IPS-18a (cell line): ENCODE data around the gene CHST14.

Source experiments
- H3K27ac ChIP-seq: one replicate; pipeline ENCODE4 v1.5.1; 2013; ENCODE audit warnings: low read length
- H3K27me3 ChIP-seq: one replicate; pipeline ENCODE4 v1.6.1; 2013; ENCODE audit warnings: mild to moderate bottlenecking, low read length; ENCODE audit not compliant: control insufficient read depth, insufficient read depth
- H3K36me3 ChIP-seq: one replicate; pipeline ENCODE4 v1.6.1; 2013; ENCODE audit warnings: low read depth, low read length; ENCODE audit not compliant: control insufficient read depth
- H3K4me1 ChIP-seq: one replicate; pipeline ENCODE4 v1.6.1; 2013; ENCODE audit warnings: low read depth, low read length; ENCODE audit not compliant: control insufficient read depth
- H3K4me3 ChIP-seq: one replicate; pipeline ENCODE4 v1.5.1; 2013; ENCODE audit warnings: low read length
- H3K9ac ChIP-seq: one replicate; pipeline ENCODE4 v1.6.1; 2013; ENCODE audit warnings: mild to moderate bottlenecking, low read length, moderate library complexity
- H3K9me3 ChIP-seq: one replicate; pipeline ENCODE4 v1.6.1; 2013; ENCODE audit warnings: low read depth, low read length; ENCODE audit not compliant: control insufficient read depth

Gene CHST14, protein sequence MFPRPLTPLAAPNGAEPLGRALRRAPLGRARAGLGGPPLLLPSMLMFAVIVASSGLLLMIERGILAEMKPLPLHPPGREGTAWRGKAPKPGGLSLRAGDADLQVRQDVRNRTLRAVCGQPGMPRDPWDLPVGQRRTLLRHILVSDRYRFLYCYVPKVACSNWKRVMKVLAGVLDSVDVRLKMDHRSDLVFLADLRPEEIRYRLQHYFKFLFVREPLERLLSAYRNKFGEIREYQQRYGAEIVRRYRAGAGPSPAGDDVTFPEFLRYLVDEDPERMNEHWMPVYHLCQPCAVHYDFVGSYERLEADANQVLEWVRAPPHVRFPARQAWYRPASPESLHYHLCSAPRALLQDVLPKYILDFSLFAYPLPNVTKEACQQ

DNA sequence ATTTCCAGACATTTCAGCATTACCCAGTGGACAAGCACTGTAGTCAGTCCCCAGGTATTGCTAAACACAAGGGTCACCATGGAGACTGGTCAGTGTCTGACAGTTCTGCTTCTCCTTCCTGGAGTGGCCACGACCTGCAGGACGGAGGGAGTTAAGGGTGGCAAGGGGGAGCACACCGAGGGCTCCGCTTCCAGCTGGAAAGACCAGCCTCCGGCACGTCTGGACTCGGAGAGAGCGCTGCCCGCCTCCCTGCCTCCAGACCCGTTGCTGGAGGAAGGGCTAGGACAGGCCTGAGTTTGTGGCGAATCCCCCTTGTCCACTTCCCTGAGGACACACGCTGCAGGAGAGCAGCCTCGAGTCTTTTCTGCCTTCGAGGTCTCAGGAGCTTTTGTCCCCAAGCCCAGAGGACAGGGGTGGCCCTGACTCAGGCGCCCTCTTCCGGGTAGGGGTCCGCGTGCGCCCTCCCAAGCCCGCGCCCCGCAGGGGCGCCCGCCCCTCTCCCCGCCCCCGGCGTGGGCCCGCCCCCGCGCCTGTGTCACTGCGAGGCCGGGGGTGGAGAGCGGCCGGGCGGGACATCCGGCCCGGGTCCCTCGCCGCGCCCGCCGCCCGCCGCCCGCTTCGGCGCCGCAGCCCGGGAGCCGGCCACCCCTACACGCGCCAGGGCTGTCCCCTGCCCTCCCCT is at the start of gene CHST14:
CHST14 (plus strand) TSS at position 562 of the 682 bp plus-strand sequence. CDS start 230 bp downstream, outside the sequence.
- Histone ChIP-seq H3K4me1 (peaks cover 9% of the 10 kb centered on the region), H3K4me3 (peak within 1 kb of the TSS; percentile 68), H3K27me3 (no peaks in the 10 kb centered on the region), H3K36me3 (peaks cover 21% of the 10 kb centered on the region), H3K9me3 (no peaks in the 10 kb centered on the region), H3K27ac (peak within 1 kb of the TSS; percentile 55), H3K9ac (peak within 1 kb of the TSS; percentile 53)

DNA sequence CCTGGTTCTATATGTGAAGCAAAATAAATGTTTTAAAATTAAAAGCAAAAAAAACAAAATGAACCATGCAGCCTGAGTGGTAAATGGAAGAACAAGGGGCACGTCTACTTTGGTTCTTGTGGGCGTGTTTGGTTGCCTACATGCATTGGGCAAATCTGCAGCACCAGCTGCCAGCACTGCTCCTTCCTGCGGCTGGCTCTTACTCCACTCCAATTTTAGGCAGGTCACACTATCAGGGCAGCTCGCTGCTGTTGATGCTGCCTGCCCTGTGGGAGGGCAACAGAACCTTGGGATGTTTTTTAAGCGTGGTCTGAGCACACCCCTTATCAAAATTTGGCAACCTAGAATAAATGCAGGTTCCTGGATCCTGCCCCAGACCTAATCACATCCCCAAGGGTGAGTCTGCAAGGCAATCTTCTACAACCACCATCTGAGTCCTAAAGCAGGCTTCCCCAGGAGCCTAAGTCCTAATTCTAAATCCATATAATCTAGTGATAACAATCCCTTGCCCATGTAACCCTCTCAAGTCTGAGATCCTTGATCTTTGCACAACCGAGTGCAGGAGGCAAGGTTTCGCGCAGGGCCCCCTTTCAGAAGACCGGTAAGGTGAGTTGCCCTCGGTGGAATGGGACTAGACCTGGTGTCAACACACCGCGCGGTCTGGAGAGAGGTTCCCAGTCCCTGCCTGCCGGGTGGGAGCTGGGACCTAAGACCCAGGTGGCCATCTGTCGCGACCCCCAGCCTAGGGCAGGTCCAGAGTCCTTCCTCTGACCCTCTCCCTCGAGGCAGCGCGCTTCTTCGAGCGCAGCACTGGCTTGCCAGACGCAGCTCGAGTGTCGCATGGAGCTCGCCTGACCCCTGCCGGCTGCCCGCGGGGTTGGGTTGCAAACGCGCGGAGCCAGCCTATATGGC is 49.3 kb upstream of the CHST14 start:
- peaks cover 6% of the 10 kb centered on the region for H3K4me1 ChIP-seq
- no peak overlapping the region for H3K9ac ChIP-seq
- H3K27me3 ChIP-seq: peaks cover 8% of the 10 kb centered on the region
- H3K27ac ChIP-seq: no peak overlapping the region
- H3K9me3 ChIP-seq: no peaks in the 10 kb centered on the region
- H3K36me3 ChIP-seq: peaks cover 12% of the 10 kb centered on the region
- H3K4me3 ChIP-seq: no peak overlapping the region

DNA sequence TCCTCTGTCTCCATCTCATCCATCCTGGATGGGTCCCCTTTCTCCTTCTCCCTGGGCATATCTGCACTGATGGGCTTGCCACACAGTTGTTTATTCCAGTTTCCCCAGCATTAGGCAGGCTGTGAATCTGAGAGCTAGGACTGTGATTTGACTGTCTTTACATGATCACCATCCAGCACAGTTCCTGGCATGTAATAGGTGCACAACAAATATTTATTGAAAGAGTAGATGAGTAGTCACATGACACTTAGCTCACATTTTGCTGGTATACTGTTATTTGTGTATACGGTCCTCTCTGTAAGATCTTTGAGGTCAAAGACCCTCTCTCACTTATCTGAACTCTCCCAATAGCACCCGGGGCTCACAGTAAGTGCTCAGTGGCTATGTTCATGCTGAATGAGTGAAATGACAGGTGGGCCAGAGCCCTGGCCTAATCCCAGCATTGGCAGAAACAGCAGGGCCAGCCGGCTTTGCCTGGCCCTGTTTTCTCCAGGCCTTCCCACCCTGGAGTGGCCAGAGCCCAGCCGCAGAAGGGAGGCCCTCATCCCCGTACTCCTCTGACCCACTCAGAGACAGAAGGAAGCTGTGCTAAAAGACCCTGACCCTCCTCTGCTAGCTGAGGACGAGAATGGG is 46.2 kb upstream of the CHST14 start:
- Histone ChIP-seq H3K9me3 (no peaks in the 10 kb centered on the region), H3K4me1 (peaks cover 13% of the 10 kb centered on the region), H3K36me3 (no peaks in the 10 kb centered on the region), H3K9ac (no peak overlapping the region), H3K4me3 (no peak overlapping the region), H3K27ac (no peak overlapping the region), H3K27me3 (peaks cover 8% of the 10 kb centered on the region)

DNA sequence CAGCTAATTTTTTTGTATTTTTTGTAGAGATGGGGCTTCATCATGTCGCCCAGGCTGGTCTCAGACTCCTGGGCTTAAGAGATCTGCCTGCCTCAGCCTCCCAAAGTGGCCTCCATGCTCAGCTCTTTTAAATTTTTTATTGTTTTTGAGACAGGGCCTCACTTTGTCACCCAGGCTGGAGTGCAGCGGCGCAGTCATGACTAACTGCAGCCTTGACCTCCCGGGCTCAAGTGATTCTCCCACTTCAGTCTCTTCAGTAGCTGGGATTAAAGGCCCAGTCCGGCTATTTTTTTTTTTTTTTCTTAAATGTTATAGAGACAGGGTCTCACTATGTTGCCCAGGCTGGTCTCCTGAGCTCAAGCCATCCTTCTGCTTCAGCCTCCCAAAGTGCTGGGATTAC is 45.1 kb upstream of the CHST14 start:
- Histone ChIP-seq H3K9ac (no peak overlapping the region), H3K4me3 (no peak overlapping the region), H3K36me3 (no peaks in the 10 kb centered on the region), H3K4me1 (peaks cover 19% of the 10 kb centered on the region), H3K9me3 (no peaks in the 10 kb centered on the region), H3K27me3 (peaks cover 8% of the 10 kb centered on the region), H3K27ac (no peak overlapping the region)

DNA sequence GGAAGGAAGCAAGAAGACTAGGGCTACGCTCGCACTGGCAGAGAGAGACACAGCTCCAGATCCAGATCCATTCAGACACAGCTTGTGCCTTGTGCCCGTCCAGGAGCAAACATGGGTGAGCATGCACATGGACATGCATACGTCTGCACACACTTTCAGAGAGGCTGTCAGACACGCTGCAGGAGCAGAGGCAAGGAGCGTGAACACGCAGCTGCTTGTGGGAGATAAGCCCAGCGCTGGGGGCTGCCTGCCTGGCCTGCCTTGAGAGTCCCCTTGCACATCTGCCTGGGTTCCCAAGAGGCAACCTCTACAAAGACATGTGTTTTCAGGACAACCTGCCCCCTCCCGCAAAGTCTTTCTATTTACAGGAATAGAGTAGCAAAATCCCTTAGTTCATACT is 43.6 kb upstream of the CHST14 start:
- no peak overlapping the region for H3K4me3 ChIP-seq
- no peak overlapping the region for H3K9ac ChIP-seq
- no peaks in the 10 kb centered on the region for H3K9me3 ChIP-seq
- H3K36me3 ChIP-seq: no peaks in the 10 kb centered on the region
- no peak overlapping the region for H3K27ac ChIP-seq
- H3K27me3 ChIP-seq: no peaks in the 10 kb centered on the region
- peaks cover 13% of the 10 kb centered on the region for H3K4me1 ChIP-seq

DNA sequence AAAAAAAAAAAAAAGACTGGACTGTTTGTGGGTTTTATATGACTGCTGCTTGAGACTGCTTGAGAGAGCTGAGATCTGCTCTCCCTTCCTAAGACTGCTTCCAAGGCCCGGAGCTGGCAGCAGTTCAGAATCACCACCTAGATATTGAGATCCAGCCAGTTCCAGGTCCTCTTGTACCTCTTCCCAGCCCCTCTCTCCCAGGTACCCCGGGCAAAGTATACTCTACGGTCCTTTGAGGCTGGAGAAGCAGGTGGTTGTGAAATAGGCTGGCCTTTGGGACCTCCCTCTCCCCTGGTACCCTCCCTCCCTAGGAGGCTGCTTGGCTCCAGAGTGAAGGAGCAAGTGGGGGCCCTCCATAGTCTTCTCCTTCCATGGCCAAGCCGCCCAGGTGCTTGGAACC is 42.6 kb upstream of the CHST14 start:
- H3K9me3 ChIP-seq: no peaks in the 10 kb centered on the region
- H3K36me3 ChIP-seq: no peaks in the 10 kb centered on the region
- H3K9ac ChIP-seq: no peak overlapping the region
- peaks cover 9% of the 10 kb centered on the region for H3K27me3 ChIP-seq
- no peak overlapping the region for H3K4me3 ChIP-seq
- H3K27ac ChIP-seq: no peak overlapping the region
- H3K4me1 ChIP-seq: peaks cover 13% of the 10 kb centered on the region

DNA sequence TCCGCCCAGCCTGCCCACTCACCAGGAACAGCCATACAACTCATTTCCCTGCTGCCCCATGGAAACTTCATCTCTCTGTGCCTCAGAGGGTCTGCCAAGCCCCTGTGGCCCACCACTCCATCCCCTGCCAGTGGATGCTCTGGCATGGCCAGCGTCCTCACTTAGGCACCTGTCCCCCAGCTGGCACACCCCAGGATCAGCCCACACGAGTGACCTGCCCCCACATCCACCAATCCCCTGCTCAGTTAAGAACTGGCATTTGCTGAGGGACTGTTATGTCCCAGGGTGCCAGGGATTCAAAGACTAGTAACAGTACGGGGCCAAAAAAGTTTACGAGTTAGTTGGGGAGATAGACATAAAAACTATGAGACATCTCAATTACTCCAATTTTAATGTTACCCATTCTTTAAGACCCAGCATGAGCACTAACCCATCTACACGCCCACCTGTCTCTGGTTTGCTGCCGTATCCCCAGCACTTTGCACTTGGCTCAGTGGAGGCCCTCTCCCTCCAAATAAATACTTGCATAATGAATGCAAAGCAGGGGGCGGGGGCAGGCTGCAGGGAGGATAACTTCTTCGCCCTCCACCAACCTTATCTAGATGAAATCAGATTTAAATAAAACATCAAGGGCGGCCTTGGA is 41.6 kb upstream of the CHST14 start:
- H3K36me3 ChIP-seq: no peaks in the 10 kb centered on the region
- no peak overlapping the region for H3K4me3 ChIP-seq
- H3K27me3 ChIP-seq: peaks cover 19% of the 10 kb centered on the region
- peaks cover 13% of the 10 kb centered on the region for H3K4me1 ChIP-seq
- no peak overlapping the region for H3K27ac ChIP-seq
- H3K9me3 ChIP-seq: no peaks in the 10 kb centered on the region
- H3K9ac ChIP-seq: no peak overlapping the region

DNA sequence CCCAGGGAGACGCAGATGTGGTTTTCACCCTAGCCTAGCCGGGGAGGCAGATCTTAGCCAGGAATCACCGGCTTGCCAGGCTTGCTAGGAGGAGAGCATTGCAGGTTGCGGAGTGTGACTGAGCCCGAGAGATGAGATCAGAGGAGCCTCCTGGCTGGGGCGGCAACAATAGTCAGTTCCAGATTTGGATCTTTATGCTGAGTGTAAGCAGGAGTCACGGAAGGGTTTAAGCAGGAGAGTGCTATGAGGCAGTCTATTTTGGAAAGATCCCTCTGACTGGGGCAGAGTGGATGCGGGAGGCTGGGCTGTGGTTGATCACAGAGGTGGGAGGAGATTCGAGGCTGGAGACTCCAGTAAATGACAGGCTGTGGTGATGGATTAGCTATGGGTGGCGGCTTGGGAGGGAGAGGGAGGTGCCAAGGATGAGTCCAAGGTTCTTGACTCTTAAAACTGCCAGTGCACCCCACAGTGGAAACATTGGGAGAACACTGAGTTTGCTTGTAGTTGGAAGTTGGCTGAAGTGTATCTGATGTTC is 40.4 kb upstream of the CHST14 start:
- H3K4me3 ChIP-seq: no peak overlapping the region
- no peak overlapping the region for H3K9ac ChIP-seq
- no peak overlapping the region for H3K27ac ChIP-seq
- peaks cover 18% of the 10 kb centered on the region for H3K4me1 ChIP-seq
- peaks cover 31% of the 10 kb centered on the region for H3K27me3 ChIP-seq
- H3K36me3 ChIP-seq: no peaks in the 10 kb centered on the region
- H3K9me3 ChIP-seq: no peaks in the 10 kb centered on the region

DNA sequence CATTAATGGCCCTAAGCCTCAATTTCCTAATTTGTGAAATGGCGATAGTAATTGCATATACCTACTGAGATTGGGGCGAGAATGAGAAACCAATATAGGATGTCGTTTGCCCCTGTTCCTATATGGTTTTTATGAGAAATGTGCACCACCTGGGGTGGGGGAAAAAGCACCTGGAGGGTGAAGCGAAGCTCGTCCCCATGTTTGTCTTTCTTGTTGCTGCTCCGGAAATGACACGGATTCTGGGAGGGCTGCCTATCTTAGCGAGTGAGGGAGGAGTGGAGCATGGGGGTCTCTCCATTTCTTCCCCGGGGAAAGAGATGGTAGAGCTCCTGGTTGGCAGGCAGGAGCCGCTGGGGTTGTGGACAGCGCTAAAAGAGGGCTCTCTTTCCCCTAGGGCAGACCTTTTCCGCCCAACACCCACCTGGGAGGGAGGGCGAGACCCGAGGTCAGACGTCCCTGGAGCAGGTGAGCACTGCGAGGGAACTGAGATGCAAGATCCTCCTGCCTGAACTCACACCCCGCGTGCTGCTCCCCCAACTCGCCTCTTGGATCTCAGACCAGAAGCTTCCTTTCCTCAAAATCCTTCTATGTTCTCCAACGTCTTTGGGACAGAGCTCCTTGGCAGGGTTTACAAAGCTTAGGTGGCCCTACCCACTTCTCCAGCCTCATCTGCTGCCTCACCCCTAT is 35.6 kb upstream of the CHST14 start:
- Histone ChIP-seq H3K36me3 (no peaks in the 10 kb centered on the region), H3K4me3 (peak overlapping the region; percentile 87), H3K27me3 (peaks cover 59% of the 10 kb centered on the region), H3K4me1 (peaks cover 27% of the 10 kb centered on the region), H3K9ac (no peak overlapping the region), H3K9me3 (no peaks in the 10 kb centered on the region), H3K27ac (no peak overlapping the region)

DNA sequence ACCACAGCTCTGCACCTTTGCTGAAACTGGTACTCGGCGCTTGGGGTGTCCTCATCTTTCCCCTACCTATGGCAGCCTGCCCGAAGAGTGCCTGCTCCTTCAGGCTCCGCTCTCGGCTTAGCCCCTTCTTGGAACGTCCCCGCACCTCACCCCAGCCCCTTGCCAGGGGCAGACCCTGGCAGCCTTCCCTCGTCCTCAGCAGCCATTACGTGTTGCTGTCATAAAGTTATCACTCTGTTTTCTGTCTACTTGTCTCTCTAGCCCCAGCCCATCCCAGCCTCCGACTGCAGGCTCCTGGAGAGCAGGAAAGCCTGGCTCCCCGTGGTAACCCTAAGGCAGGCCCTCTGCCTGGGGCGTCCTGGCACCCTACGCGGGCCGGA is 35.1 kb upstream of the CHST14 start:
- Histone ChIP-seq H3K36me3 (no peaks in the 10 kb centered on the region), H3K27ac (no peak overlapping the region), H3K4me3 (peak overlapping the region; percentile 87), H3K4me1 (peaks cover 27% of the 10 kb centered on the region), H3K9ac (peak overlapping the region; percentile 30), H3K27me3 (peaks cover 59% of the 10 kb centered on the region), H3K9me3 (no peaks in the 10 kb centered on the region)
